ENCODE data around the gene TTC13.

Gene TTC13

DNA sequence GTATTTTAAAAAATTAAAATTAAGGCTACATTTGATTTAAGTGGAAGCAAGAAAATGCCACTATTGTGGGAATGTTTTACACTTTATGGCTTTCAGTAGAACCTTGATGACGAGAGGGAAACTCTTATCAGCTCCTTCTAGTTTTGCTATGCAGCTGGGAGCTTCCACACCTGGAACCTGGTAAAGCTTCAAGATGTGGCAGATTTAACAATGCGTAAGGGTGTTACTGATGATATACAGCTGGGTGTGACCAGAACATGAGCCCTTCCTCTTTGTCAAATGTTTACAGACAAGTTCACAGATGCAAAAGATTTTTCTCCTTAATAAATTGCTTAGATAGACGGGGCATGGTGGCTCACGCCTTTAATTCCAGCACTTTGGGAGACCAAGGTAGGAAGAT is 20.3 kb downstream of the TTC13 start:
- no peak overlapping the region for H3K4me2 ChIP-seq
- H3K36me3 ChIP-seq (ENCODE audit: insufficient read depth): no peaks in the 10 kb centered on the region
- no peaks in the 10 kb centered on the region for H4K20me1 ChIP-seq (ENCODE audit: insufficient read depth)
- no peaks in the 10 kb centered on the region for H3K27me3 ChIP-seq (ENCODE audit: insufficient read depth, low read depth)
- H3K9ac ChIP-seq: no peak overlapping the region
- TF ChIP-seq, protein P1, sequence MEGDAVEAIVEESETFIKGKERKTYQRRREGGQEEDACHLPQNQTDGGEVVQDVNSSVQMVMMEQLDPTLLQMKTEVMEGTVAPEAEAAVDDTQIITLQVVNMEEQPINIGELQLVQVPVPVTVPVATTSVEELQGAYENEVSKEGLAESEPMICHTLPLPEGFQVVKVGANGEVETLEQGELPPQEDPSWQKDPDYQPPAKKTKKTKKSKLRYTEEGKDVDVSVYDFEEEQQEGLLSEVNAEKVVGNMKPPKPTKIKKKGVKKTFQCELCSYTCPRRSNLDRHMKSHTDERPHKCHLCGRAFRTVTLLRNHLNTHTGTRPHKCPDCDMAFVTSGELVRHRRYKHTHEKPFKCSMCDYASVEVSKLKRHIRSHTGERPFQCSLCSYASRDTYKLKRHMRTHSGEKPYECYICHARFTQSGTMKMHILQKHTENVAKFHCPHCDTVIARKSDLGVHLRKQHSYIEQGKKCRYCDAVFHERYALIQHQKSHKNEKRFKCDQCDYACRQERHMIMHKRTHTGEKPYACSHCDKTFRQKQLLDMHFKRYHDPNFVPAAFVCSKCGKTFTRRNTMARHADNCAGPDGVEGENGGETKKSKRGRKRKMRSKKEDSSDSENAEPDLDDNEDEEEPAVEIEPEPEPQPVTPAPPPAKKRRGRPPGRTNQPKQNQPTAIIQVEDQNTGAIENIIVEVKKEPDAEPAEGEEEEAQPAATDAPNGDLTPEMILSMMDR (conservative IDR thresholded peaks at IDR 0.05; ENCODE audit: low read depth, low read length): no peak
- no peak overlapping the region for H3K4me3 ChIP-seq (IDR thresholded peaks at IDR 0.05; ENCODE audit: insufficient read depth, low read depth, low read length)
- H3K27ac ChIP-seq: no peak overlapping the region
- H2AFZ ChIP-seq (ENCODE audit: low read depth): no peak overlapping the region
- no peaks in the 10 kb centered on the region for H3K79me2 ChIP-seq (ENCODE audit: insufficient read depth, low read depth)
- no peaks in the 10 kb centered on the region for H3K4me1 ChIP-seq (ENCODE audit: low read depth, poor library complexity, severe bottlenecking)

DNA sequence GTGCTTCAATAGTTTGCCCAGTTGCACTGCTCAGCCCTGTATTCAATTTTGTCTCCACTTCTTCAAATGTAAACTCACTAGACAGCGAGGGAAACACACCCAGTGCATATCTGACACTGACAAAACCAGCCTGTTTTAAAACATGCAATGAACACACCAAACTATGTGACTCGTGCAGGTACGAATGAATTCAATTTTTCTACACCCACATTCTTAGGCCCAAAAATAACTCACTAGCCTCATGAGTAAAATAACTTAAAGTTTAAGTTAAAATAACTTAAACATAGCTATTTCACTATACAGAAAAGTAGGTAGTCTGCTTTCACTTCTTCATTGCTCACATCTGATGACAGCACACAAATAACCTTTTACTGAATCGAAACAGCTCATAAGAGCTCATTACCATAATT is 21.1 kb downstream of the TTC13 start:
- no peak overlapping the region for H2AFZ ChIP-seq (ENCODE audit: low read depth)
- H3K79me2 ChIP-seq (ENCODE audit: insufficient read depth, low read depth): no peaks in the 10 kb centered on the region
- no peaks in the 10 kb centered on the region for H3K4me1 ChIP-seq (ENCODE audit: low read depth, poor library complexity, severe bottlenecking)
- TF ChIP-seq, protein P1 (conservative IDR thresholded peaks at IDR 0.05; ENCODE audit: low read depth, low read length): no peak
- no peaks in the 10 kb centered on the region for H3K36me3 ChIP-seq (ENCODE audit: insufficient read depth)
- H3K4me3 ChIP-seq (IDR thresholded peaks at IDR 0.05; ENCODE audit: insufficient read depth, low read depth, low read length): no peak overlapping the region
- H3K27ac ChIP-seq: no peak overlapping the region
- no peaks in the 10 kb centered on the region for H4K20me1 ChIP-seq (ENCODE audit: insufficient read depth)
- H3K4me2 ChIP-seq: no peak overlapping the region
- no peaks in the 10 kb centered on the region for H3K27me3 ChIP-seq (ENCODE audit: insufficient read depth, low read depth)
- no peak overlapping the region for H3K9ac ChIP-seq

DNA sequence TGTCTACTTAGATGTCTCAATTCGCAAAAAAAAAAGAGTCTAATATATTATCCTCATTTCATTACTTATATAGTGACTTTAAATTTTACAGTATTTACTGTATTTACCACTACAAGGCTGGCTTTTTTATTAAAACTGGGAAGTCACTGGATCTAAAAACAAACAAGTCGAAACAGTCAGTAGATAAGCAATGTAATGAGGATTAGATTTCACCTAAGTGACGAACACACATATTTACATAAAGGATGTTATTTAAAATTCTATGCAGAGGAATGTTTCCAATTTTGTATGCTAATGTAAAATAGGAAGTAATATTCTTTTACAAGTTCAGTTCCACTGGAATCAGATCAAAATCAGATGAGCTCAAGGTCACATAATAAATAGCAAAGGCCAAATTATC is 28.3 kb downstream of the TTC13 start:
- TF ChIP-seq, protein P1 (conservative IDR thresholded peaks at IDR 0.05; ENCODE audit: low read depth, low read length): no peak
- H3K4me1 ChIP-seq (ENCODE audit: low read depth, poor library complexity, severe bottlenecking): no peaks in the 10 kb centered on the region
- no peak overlapping the region for H3K27ac ChIP-seq
- no peak overlapping the region for H3K4me3 ChIP-seq (IDR thresholded peaks at IDR 0.05; ENCODE audit: insufficient read depth, low read depth, low read length)
- H3K4me2 ChIP-seq: no peak overlapping the region
- no peaks in the 10 kb centered on the region for H3K79me2 ChIP-seq (ENCODE audit: insufficient read depth, low read depth)
- no peaks in the 10 kb centered on the region for H3K27me3 ChIP-seq (ENCODE audit: insufficient read depth, low read depth)
- no peaks in the 10 kb centered on the region for H4K20me1 ChIP-seq (ENCODE audit: insufficient read depth)
- H3K36me3 ChIP-seq (ENCODE audit: insufficient read depth): no peaks in the 10 kb centered on the region
- H2AFZ ChIP-seq (ENCODE audit: low read depth): no peak overlapping the region
- H3K9ac ChIP-seq: no peak overlapping the region

DNA sequence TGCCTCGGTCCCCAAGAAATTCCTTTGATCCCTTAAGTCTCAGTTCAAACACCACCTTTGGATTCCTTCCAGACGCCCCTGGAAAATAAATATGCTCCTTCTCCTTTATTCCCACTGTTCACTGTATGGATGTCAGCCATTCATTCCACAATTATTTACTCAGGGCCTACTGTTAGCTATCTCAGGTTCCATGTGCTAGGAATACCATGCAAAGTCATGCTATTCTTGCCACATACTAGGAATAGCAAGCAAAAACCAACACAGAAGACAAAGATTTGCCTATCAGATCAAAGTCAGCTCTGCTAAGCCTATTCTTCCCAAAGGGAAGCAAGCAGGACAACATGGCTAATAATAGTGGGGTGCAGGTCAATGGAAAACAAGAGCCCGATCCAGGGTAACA is 29.8 kb downstream of the TTC13 start:
- Histone ChIP-seq H3K79me2 (ENCODE audit: insufficient read depth, low read depth) (no peaks in the 10 kb centered on the region), H2AFZ (ENCODE audit: low read depth) (no peak overlapping the region), H3K4me3 (IDR thresholded peaks at IDR 0.05; ENCODE audit: insufficient read depth, low read depth, low read length) (no peak overlapping the region), H3K4me1 (ENCODE audit: low read depth, poor library complexity, severe bottlenecking) (no peaks in the 10 kb centered on the region), H3K36me3 (ENCODE audit: insufficient read depth) (no peaks in the 10 kb centered on the region), H3K27ac (no peak overlapping the region), H3K4me2 (no peak overlapping the region), H3K27me3 (ENCODE audit: insufficient read depth, low read depth) (no peaks in the 10 kb centered on the region), H3K9ac (no peak overlapping the region), H4K20me1 (ENCODE audit: insufficient read depth) (no peaks in the 10 kb centered on the region)
- TF ChIP-seq, protein P1 (conservative IDR thresholded peaks at IDR 0.05; ENCODE audit: low read depth, low read length): no peak

Measured in KMS-11 (cell line).